ENCODE measurements around the gene TANGO6.

TANGO6 gene

DNA sequence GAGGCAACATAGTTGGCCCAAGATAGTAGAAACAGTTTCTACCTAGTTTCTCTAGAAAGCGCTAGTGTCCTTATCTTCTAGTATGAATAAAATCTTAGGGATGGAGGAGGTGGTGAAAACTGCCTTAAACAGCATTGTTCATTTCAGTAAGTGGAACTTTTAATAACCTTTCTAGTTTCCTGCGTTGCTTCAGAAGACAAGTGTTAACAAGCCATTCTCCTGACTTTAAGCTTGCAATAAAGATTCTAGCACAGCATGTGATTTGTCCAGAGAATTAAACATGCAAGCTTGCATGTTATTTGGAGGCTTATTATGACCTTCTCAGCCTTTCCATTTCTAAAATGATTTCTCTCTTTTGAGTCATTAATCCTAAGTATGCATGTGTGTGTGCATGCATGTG lies 72.3 kb downstream of the TANGO6 start:
- no peak for FAIRE-seq

DNA sequence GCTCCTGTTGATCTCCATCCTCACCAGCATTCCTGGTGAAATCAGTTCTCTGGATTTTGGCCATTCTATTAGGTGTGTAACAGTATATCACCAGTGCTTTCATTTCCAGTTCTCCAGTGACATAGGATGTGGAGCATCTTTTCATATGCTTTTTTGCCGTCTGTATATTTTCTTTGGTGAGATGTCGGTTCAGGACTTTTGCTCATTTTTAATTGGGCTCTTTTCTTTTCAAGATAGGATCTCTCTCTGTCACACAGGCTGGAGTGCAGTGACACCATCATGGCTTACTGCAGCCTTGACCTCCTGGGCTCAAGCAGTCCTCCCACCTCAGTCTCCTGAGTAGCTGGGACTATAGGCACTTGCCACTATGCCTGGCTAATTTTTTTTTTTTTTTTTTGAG lies 74.2 kb downstream of the TANGO6 start:
- no peak for FAIRE-seq

DNA sequence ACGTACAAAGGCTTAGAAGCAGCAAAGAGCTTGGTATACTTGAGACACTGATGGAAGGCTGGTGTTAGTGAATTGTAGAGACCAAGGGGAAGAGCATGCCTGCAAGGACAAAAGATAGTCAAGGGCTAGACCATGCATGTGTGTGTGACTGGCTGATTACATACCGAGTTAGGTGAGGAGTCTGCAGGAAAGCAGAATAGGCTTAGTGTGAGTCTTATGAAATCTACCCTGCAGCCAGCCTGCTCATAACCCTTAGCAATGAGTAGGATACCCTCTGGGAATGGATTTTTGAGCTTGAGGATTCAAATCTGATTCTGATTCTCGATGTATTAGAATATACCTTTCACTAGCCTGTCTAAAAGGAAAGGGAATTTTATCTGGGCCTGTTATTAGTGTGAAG lies 77.0 kb downstream of the TANGO6 start:
- FAIRE-seq: no peak

DNA sequence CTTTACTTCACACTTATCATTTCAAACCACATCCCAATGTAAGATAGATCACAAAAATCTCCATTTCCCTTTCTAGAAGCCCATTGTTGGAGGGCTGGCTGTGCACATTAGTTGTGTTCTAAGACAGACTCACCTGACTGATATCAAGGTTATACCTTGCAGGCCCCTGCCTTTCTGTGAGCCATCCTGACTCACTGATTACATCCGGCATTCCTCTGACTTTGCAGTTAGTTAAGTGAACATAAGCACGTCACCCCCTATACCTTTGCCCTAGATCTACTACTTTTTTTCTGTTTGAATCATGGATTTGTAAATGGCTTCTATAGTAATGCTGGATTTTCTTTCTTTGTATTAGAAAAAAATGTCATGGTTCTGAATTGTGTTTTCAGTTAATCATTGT lies 78.3 kb downstream of the TANGO6 start:
- FAIRE-seq: no peak

DNA sequence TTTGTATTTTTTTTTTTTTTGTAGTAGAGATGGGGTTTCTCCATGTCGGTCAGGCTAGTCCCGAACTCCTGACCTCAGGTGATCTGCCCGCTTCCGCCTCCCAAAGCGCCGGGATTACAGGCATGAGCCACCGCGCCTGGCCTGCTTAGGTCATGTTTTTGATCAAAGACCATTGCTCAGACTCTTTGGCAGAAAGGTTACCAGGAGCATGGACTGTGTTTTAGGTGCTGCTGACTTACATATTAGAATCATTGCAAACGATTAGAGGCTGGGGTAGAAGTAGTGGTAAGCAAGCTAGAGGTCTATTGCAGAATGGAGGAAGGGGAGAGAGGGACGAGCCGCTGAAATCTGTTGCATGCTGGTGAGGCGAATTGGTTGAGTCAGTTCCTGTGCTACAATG lies 79.8 kb downstream of the TANGO6 start:
- FAIRE-seq: no peak

DNA sequence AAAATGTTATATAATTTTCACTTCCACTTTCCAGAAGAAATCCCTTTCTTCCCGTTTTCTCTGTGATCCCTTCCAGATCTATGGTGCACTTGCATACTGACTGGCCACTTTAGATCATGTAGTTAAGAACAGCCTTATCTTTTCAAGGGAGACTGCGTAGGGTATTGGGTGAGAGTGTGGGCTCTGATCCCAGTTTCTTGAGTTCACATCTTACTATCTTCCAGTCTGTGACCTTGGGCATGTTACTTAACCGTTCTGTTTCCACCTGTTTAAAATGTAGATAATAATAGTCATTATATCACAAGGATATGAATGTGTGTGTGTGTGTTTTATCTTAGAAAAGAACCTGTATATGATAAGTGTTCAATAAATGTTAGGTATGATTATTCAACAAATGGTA lies 83.7 kb downstream of the TANGO6 start:
- no peak for FAIRE-seq

DNA sequence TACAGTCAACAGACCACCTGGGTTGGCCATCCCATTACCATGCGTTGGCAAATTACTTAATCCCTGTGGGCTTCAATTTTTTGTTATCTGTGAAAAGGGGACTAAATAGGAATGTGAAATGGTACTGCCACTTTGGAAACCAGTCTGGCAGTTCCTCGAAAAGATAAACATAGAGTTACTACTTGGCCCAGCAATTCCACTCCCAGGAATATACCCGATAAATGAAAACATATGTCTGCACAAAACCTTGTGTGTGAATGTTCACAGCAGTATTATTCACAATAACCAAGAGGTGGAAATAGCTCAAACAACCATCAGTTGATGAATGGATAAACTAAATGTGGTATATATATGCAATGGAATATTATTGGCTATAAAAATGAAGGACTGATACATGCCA lies 87.9 kb downstream of the TANGO6 start:
- no peak for FAIRE-seq

DNA sequence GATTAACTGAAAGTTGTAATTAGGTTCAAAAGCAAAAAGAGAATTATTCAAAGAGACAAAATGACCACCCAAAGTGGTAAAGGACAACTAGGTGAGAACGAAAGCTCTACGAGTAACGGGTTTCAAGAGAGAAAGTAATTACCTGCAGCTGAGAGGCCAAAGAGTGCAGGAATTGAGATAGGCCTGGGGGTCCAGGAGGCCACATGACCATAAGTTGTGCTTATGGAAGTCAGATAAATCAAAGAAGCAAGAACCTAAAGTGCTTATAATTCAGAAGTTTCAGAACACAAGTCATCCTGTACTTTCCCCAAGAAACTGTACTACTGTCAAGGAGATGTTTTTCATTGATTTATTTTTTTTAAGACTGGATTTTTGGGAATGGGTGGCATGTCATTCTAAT lies 91.1 kb downstream of the TANGO6 start:
- FAIRE-seq: no peak

DNA sequence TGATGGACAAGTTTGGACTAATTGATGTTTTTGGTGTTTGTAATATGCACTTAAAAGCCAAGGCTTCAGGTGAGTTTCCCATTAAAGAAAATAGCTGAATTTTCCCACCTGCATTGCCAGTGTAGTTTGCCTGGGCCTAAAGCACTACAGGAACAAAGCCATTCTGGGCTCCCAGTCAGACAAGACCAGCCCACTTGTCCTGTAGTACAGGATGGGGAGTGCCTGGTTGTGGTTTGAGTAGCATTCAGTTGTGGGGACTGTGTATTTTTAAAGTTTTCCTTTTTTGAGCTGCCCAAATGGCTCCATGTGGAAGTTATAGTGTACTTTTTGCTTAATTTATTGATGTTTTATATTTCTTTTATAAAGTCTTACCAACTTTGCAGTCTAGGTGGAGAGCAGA lies 91.7 kb downstream of the TANGO6 start:
- FAIRE-seq: no peak

DNA sequence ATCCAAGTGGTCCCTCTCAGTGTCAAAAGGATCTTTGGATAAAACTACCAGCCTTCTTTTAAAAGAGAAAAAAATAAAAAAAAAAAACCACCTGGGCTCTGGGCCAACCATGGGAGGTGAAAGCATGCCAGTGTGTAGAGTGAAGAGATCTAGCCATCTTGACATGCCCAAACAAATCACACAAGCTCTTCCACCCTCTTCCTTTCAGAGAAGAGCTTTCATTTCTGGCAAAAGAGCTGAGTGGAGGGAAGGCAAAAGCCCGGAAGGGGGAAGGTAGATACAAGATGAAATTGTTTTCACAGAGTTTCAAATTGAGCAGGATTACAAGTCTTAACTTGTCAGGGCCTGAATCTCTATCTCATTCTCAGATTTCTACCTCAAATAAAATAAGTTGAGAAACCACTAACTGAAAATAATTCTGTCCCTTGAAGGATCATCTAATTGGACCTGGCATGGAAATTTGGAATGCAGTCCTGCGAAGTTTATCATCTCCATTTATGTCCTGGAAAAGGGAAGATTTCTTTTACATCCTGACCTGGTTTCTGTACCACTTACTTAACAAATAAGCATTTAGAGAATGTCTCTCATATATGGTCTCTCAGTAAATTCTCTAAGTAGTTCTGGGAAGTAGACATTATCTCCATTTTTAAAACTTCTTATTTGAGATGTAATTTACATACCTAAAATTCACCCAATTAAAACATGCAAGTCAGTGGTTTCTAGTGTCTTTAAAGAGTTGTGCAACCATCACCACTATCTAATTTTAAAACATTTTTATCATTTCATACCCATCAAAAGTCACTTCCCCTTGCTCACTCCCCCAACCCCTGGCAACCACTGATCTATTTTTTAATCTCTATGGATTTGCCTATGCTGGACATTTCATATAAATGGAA lies 93.7 kb downstream of the TANGO6 start:
- no peak for FAIRE-seq

DNA sequence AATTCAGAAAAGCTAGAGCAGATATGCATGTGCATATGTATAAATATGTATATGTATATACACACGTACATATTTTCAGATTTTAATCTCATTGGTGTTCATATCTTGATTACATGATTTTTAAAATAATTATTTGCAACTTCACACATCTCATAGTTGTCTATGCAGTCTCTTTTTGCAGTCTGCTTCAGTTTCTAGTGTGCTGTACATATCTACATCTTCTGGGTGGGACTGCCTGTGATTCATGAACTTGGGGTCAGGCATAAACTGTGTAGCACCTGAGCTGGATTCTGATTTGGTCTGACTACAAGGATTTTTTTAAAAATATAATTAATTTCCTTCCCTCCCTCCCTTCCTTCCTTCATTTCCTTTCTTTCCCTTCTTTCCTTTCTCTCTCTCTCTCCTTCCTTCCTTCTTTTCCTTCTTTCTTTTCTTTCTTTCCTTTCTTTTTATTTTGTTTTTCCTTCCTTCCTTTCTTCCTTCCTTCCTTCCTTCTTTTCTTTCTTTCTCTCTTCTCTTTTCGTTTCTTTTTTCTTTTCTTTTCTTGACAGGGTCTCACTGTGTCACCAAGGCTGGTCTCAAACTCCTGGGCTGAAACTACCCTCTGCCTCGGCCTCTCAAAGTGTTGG lies 96.5 kb downstream of the TANGO6 start:
- no peak for FAIRE-seq

DNA sequence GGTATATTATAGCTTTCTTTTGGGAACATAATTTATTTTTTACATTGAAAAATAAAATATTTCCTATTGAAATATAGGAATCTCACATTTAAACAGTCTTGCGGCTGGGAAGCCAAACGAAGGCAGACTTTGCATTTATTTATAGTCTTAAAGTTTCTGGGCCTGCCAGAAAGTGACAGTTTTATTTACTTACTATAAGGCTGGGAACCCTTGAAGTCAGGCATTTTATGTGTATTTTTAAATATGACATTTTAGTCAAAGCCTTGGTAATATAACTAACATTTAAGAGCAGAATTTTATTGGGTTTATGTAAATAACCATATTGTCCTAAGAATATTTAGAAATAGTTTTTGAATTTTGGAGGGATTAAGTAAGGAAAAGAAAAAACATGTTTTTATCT lies 97.5 kb downstream of the TANGO6 start:
- FAIRE-seq: no peak

DNA sequence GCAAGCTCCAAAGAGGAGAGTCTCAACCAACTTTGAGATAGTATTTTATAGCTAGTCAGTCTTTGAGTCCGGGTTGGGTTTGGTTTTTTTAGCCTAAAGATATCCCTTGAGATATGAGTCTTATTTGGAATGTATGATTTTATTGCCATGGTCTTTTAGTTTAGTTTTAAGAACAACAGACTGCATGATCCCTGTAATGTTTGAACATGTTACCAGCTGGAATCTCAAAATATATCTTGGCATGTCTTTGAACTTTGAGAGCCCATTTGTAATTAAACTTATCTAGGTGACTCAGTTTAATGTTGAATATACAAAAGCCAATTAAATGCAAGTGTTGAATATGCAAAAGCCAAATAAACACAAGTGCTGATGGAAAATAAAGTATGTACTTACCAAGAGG lies 100.6 kb downstream of the TANGO6 start:
- no peak for FAIRE-seq

DNA sequence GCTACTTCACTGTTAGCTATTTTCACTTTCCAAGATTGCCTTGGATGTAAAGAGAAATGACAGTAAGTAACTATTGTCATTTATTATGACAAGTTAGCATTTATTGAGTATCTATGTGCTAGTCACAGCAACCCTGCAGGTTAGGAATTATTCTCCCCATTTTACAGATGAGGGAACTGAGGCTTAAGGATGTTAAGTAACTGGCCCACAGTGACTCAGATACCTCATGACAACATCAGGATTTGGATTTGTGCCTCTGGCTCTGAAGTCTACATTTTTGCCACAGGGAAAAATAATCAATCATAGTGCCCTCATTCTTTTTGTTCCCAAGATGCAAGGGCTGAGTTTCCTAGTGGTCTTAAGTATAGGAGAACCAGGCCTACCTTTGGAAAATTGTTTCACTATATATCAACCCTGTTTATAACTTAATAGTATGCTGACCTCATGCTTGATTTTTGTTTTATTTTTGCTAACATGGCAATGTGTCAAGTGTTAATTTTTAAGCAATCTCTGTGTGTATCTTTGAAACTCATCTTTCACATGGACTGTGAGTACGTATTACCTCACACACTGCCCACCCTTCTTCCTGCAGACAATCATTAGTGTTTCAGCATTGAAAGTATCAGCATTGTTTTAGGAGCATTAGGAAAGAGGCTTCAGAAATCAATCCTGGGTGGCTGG lies 105.0 kb downstream of the TANGO6 start:
- no peak for FAIRE-seq

DNA sequence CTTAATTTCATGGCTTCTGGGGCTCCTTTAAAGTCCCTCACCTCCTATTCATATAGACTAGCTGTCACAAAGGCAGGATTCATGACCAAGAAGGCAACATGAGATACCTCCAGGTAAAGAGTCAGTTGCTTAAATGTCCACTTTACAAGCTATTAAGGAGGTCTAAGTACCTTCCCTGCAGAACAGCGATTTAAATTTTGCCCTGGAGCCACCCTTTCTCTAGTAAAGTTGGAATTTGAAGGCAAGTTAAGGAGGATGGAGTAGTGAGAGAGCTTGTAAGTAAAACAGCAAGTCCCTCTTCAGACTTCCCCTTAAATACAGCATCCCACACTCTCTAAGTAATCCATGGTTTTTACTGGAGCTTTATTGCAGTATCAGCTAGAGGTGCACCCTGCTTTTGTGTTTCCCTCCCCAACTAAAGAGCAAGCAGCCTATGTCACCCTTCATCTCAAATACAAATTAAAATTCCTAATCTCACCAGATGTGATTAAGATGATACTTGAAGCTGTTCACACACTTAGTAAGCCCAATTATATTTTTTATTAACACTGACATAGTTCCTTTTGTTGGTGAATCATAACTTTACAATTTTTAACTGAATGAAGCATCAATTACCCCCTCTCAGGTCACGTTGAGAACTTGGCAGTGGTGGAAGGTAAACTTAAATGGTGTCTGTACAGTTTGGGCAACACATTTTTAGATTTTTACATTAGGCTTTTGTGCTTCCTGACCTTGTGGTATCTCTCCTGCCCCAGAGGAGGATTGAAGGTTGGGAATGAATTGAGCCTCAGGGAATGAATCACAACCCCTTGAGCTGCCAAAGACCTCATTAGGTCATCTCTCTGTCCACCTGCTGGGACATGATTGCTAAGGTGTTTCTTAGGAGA lies 108.9 kb downstream of the TANGO6 start:
- no peak for FAIRE-seq

DNA sequence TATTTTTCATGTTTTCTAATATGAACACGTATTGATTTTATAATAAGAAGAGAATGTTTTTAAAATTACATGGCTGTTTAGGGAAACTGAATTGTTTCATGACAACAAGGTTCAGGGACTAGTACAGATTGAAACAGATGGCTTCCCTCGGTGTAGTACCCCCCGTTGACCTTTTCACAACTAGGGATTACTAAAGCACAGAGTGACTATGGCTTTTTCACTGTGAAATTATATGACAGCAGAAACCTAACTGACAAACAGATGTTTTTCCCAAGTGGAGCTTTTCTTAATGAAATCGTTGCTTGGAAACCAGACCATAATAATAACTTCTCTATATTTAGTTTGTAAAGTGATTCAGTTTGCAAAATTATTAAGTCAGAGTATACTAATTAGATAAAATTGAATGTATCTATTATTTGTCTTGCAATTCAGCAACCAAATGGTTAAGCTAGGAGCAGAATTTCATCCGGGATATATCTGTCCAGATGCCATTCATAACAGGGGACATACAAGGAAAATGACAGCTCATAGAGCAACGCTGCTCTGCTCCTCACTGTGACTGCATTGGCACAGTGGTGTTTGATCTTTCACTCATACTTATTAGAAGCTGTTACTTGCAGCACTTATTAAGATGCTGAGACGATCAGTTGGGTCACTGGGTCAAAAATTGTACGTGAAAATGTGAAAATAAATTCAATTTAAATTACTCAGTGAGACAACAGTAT lies 111.7 kb downstream of the TANGO6 start:
- no peak for FAIRE-seq

DNA sequence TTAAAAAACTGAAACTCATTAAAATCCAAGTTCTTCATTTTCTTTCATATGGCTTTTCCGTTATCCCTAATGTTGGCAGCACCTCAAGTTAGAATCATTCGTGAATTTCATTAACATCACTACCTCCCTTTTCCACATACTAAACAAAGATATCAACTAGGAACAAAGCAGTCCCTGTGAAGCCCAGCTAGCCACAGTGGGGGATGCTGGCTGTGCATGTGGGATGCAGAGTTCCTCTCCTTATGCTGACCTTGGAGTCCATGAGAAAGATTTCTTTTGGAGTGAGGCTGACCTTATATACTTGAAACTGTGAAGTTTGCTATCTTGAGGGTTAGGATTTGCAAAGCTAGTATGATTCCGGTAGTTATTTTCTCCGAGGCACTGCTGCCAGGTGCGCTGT lies 117.6 kb downstream of the TANGO6 start:
- FAIRE-seq: no peak

DNA sequence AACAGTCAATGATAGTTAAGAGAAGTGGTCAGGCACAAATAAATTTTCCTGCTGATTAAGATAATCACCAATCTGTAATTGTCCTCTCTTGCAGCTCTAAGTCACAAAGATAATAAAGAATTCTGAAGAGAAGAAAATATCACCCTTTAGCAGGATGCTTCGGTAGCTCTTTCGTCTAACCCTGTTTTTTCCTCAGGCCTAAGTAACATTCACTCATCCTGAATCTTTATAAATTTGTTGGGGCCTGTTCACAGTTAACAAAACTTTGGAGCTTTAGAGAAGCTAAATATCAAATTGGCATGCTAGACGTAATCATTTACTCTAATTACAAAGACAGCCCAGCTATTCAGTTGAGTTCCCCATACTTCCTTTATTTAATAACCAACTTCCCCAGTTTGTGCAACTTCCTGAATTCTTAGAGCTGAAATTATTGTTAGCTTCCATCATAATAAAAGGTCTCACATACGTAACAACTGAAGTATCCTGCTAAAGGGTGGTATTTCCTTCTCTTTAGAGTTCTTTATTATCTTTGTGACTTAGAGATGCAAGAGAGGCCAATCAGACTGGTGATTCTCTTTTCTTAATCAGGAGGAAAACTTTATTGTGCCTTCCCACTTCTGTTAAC lies 118.6 kb downstream of the TANGO6 start:
- no peak for FAIRE-seq

DNA sequence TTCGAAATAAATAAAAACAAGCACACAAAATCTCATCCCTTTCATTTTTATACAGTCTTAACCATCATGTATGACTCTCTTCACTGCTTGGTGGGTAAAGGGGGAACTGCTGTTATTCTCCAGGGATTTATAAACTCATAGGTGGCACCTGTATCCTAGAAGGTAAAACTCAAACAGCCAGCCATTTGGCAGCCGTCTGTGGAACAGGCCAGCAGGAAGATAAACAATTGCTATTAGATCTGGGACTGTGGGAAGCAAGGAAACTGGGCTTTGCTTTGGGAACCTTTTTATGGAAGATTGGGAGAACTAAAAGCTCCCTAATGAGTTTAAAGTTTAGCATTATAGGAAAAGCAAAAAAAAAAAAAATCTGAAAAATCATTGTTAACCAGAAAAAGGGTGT lies 126.0 kb downstream of the TANGO6 start:
- no peak for FAIRE-seq

DNA sequence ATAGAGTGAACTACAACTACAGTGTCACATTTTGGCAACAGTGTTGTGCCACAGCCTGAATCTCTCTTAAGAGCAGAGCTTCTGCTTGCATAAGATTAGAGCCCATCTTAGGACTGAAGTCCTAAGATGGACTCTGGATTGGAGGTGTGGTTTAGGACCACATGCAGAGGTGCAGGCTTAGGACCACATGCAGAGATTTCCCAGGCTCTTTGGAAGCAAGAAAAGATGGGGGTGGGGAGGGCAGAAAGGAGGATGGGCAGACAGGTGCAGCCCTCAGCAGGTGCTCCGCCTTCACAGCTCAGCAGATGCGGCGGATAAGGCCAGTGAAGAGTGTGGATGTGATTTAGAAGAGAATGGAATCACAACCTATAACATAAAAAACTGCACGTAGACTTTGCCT lies 128.7 kb downstream of the TANGO6 start:
- FAIRE-seq: no peak

DNA sequence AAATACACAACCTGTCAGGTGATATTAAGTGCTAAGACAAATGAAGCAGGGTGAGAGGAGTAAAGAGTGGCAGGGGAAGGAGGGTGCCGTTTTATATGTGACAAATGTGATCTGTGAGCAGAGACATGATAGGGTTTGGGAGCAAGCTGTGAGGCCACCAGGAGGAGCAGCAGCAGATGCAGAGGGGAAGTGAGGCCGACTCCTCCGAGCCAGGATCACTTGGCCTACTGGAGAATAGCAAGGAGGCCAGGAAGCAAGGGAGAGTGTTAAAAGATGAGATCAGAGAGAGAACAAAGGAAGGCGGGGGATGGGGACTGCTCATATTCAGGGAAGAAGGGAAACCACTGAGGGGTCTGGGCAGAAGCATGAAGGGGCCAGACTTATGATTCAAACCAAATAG lies 129.4 kb downstream of the TANGO6 start:
- no peak for FAIRE-seq

DNA sequence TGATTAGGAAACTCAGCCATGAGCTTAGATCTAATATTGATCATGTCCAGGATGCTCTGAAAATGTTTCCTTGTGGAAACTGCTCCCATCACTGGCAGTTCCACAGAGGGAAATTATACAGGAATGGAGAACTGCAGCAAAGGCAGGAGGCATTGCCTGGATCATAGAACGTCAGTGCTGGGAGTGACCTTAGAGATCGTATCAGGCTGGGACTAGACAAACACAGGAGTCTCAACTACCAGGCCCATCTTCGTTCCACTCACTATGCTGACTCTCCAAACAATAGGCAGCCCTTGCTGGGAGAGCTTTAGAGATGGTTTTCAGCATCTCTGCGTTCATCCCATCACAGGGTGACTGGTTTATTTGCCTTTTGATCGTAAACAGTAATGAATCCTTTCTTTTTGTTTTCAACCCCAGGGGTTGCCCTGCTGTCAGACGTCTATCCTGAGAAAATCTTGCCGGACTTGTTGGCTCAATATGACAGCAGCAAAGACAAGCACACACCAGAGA lies 130.3 kb downstream of the TANGO6 start:
- FAIRE-seq: no peak

Data from A204.1 (cell line).